Right lobe of liver (tissue), 4 donors: ENCODE results near the gene HK1.

Experiments
- POLR2A ChIP-seq: fragments of 450-650 bp; IDR thresholded peaks from one replicate; pipeline ENCODE4 v1.6.1; 2017; ENCODE audit warnings: antibody characterized with exemption, mild to moderate bottlenecking
- TF ChIP-seq, protein P1 (sequence below), 4 donors: fragments of 200-600 bp in 3 of 4; fragments of 450-650 bp in 1 of 4; IDR thresholded peaks; one replicate each; pipeline versions ENCODE4 v1.5.1 to v1.8.0; 2016 to 2022; ENCODE audit warnings: antibody characterized with exemption in 4 of 4, mild to moderate bottlenecking in 2 of 4
- donor health status: DM: no; HTN: no; CAD: no.
- donor health status: DM: no; HTN: no; CAD: no.
- donor health status: DM: no; HTN: yes; CAD: no.

DNA sequence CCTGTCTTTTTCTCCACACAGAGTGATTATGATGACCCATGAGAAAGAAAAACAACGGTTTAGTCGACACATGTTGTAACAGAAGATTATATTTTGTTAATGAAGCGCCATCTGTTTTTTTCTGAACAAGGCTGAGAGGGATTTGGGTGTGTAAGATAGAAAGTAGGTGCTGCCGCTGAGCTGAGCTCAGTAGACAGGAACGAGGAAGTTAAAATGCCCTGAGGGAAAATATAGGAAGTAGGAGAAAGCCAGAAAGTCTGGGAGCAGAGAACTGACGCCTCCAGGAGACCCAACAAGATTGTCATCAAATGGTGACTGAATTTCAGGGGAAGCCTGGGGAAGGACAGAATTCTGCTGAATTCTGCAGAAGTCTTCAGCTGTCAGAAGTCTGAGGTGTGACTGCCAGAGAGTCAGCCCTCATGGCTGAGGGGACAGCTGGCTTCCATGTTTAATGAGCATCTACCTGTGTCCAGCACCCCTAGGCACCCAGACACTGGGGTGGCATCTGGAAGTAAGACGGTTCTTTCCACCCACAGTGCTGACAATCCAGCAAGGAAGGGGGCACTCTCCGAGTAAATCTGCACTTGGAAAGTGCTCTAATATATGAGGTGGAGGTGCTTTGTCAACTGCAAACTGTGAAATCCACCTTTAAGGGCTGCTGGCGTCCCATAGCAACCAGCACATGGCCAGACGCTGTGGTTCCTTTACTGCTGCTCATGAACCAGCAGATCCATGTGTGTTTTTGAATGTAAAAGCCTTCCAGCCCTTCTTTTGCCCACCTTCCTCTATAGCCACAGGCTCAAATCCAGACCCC, 160.4 kb downstream of the HK1 start:
- TF ChIP-seq, protein P1, sequence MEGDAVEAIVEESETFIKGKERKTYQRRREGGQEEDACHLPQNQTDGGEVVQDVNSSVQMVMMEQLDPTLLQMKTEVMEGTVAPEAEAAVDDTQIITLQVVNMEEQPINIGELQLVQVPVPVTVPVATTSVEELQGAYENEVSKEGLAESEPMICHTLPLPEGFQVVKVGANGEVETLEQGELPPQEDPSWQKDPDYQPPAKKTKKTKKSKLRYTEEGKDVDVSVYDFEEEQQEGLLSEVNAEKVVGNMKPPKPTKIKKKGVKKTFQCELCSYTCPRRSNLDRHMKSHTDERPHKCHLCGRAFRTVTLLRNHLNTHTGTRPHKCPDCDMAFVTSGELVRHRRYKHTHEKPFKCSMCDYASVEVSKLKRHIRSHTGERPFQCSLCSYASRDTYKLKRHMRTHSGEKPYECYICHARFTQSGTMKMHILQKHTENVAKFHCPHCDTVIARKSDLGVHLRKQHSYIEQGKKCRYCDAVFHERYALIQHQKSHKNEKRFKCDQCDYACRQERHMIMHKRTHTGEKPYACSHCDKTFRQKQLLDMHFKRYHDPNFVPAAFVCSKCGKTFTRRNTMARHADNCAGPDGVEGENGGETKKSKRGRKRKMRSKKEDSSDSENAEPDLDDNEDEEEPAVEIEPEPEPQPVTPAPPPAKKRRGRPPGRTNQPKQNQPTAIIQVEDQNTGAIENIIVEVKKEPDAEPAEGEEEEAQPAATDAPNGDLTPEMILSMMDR (IDR thresholded peaks at IDR 0.05), result no peak
- TF ChIP-seq POLR2A, result no peak
